CD4-positive, alpha-beta T cell treated with Interferon gamma for 1 hour (primary cell): ENCODE results near the gene TBCB.
"Not testable (repeated sequence)": the region's sequence is repeated elsewhere in the genome, so short reads cannot be mapped to it uniquely, and the experiment has no call there.

Experiments
- DNase-seq: peaks from one replicate; pipeline ENCODE4 v3.0.0-alpha.2; 2020

The TBCB gene

GRCh38 chr19:36139473-36140303 is 24.4 kb downstream of the TBCB start, which contains the start of gene CAPNS1:
CAPNS1 (plus strand) TSS chr19:36140066; CDS start chr19:36141012, 946 bp downstream.
- DNase-seq: peak; percentile 92

GRCh38 chr19:36140304-36141038 is 25.2 kb downstream of the TBCB start:
- DNase-seq: peak; percentile 69

- peak; percentile 87 for DNase-seq
Observed at GRCh38 chr19:36141039-36141927, 26.0 kb downstream of the TBCB start.

GRCh38 chr19:36142046-36142445 is 26.8 kb downstream of the TBCB start:
- DNase-seq: no peak

GRCh38 chr19:36142496-36142895 is 27.2 kb downstream of the TBCB start:
- DNase-seq: no peak

- DNase-seq: no peak
Observed at GRCh38 chr19:36144624-36145023, 29.4 kb downstream of the TBCB start.

GRCh38 chr19:36149673-36150406 is 34.6 kb downstream of the TBCB start:
- no peak for DNase-seq

- DNase-seq: no peak
Observed at GRCh38 chr19:36150586-36150985, 35.3 kb downstream of the TBCB start.

GRCh38 chr19:36151144-36152018 is 36.1 kb downstream of the TBCB start:
- DNase-seq: no peak

GRCh38 chr19:36152019-36152351 is 36.7 kb downstream of the TBCB start:
- DNase-seq: no peak

- DNase-seq: no peak
Observed at GRCh38 chr19:36152352-36153091, 37.3 kb downstream of the TBCB start, which contains the start of gene COX7A1. COX7A1 (minus strand) TSS chr19:36152447; CDS start chr19:36152407, 40 bp downstream.

- no peak for DNase-seq
Observed at GRCh38 chr19:36153126-36153525, 37.9 kb downstream of the TBCB start.

GRCh38 chr19:36160821-36161596 is 45.7 kb downstream of the TBCB start:
- no peak for DNase-seq

- DNase-seq: no peak
Observed at GRCh38 chr19:36163813-36164212, 48.5 kb downstream of the TBCB start.

GRCh38 chr19:36169084-36169760 is 54.0 kb downstream of the TBCB start:
- no peak for DNase-seq

GRCh38 chr19:36172852-36173251 is 57.6 kb downstream of the TBCB start:
- no peak for DNase-seq

GRCh38 chr19:36173846-36174245 is 58.6 kb downstream of the TBCB start:
- DNase-seq: not testable (repeated sequence)
